HG03469 (cell line): ENCODE results near the gene ANO6.

ENCODE experiments used
- ATAC-seq: cut with Tn5 transposase; IDR thresholded peaks from one replicate; pipeline ENCODE4 v1.9.1; 2021; ENCODE audit warnings: mild to moderate bottlenecking, moderate library complexity, moderate number of reproducible peaks; ENCODE audit not compliant: unreplicated experiment

The ANO6 gene

GRCh38 chr12:45342171-45342570, 126.3 kb downstream of the ANO6 start:
- ATAC-seq: no peak

GRCh38 chr12:45342848-45343247, 127.0 kb downstream of the ANO6 start:
- no peak for ATAC-seq

GRCh38 chr12:45343269-45344051, 127.6 kb downstream of the ANO6 start:
- no peak for ATAC-seq

GRCh38 chr12:45348311-45348710, 132.4 kb downstream of the ANO6 start:
- no peak for ATAC-seq

- ATAC-seq: no peak
Measured at GRCh38 chr12:45348986-45349385, 133.1 kb downstream of the ANO6 start.

GRCh38 chr12:45349916-45350315, 134.0 kb downstream of the ANO6 start:
- ATAC-seq: no peak

- ATAC-seq: no peak
Measured at GRCh38 chr12:45350861-45351260, 135.0 kb downstream of the ANO6 start.

- ATAC-seq: no peak
Measured at GRCh38 chr12:45351921-45352670, 136.2 kb downstream of the ANO6 start.

GRCh38 chr12:45353944-45354343, 138.0 kb downstream of the ANO6 start:
- no peak for ATAC-seq

- ATAC-seq: peak; percentile 63
Measured at GRCh38 chr12:45354399-45354798, 138.5 kb downstream of the ANO6 start.

GRCh38 chr12:45355730-45356129, 139.8 kb downstream of the ANO6 start:
- no peak for ATAC-seq

- ATAC-seq: no peak
Measured at GRCh38 chr12:45356822-45357538, 141.1 kb downstream of the ANO6 start.

GRCh38 chr12:45357539-45358417, 141.9 kb downstream of the ANO6 start:
- no peak for ATAC-seq

GRCh38 chr12:45362291-45362690, 146.4 kb downstream of the ANO6 start:
- ATAC-seq: no peak

- no peak for ATAC-seq
Measured at GRCh38 chr12:45363903-45364302, 148.0 kb downstream of the ANO6 start.

GRCh38 chr12:45368841-45369489, 153.1 kb downstream of the ANO6 start:
- ATAC-seq: no peak

- ATAC-seq: no peak
Measured at GRCh38 chr12:45377815-45378214, 161.9 kb downstream of the ANO6 start.

- no peak for ATAC-seq
Measured at GRCh38 chr12:45379261-45379660, 163.4 kb downstream of the ANO6 start.

GRCh38 chr12:45381351-45381750, 165.5 kb downstream of the ANO6 start:
- ATAC-seq: no peak

- no peak for ATAC-seq
Measured at GRCh38 chr12:45388545-45388944, 172.7 kb downstream of the ANO6 start.
